Breast epithelium (tissue), 4 donors: ENCODE results near the gene CAB39. TPM values are rescaled to one million over a fixed set of nuclear protein-coding genes. Genes with fewer than 3 reads are reported as not detected.

ENCODE experiments used
- DNase-seq, 2 donors: peaks; one replicate each; pipeline ENCODE4 v3.0.0-alpha.2; 2019; ENCODE audit warnings: low spot score in 2 of 2
- H3K27ac ChIP-seq, 2 donors: fragments of 200-600 bp; sonication (generic) in 1 of 2; one replicate each; pipeline ENCODE4 v1.5.1; 2016 to 2019; ENCODE audit warnings: mild to moderate bottlenecking in 1 of 2
- H3K27me3 ChIP-seq, 2 donors: fragments of 200-600 bp; sonication (generic) in 1 of 2; one replicate each; pipeline versions ENCODE4 v1.5.1 to v1.6.0; 2017 to 2019; ENCODE audit warnings: control low read depth in 1 of 2, mild to moderate bottlenecking in 1 of 2
- H3K36me3 ChIP-seq: fragments of 200-600 bp; one replicate; pipeline ENCODE4 v1.5.1; 2019
- H3K4me1 ChIP-seq, 2 donors: fragments of 200-600 bp; sonication (generic); one replicate each; pipeline ENCODE4 v1.5.1; 2016 to 2019; ENCODE audit warnings: control low read depth in 1 of 2
- H3K4me3 ChIP-seq, 3 donors: fragments of 200-600 bp; sonication (generic); 1 replicate in 2 of 3; 2 replicates in 1 of 3; pipeline ENCODE4 v1.5.1; 2016 to 2019; ENCODE audit warnings: mild to moderate bottlenecking in 3 of 3, moderate library complexity in 2 of 3
- H3K9me3 ChIP-seq, 2 donors: fragments of 200-600 bp; sonication (generic) in 1 of 2; one replicate each; pipeline ENCODE4 v1.5.1; 2016 to 2019; ENCODE audit warnings: control low read depth in 1 of 2
- POLR2A ChIP-seq: fragments of 450-650 bp; IDR thresholded peaks from one replicate; pipeline ENCODE4 v1.6.1; 2016; ENCODE audit warnings: antibody characterized with exemption, mild to moderate bottlenecking, moderate library complexity
- POLR2AphosphoS5 ChIP-seq, 3 donors: sonication (generic); formaldehyde crosslinking; IDR thresholded peaks; one replicate each; pipeline ENCODE4 v1.6.1; 2017; ENCODE audit warnings: antibody characterized with exemption in 3 of 3
- intact Hi-C: fragments of 100-400 bp; cut with DNase I; formaldehyde crosslinking; loops from one replicate; pipeline ENCODE4 v1.15.1; 2023; ENCODE audit warnings: low total_unique reads
- total RNA-seq, 3 donors: library from RNA; depleted of rRNA; stranded (reverse); fragments of >200 nt; gene quantifications; one replicate each; pipeline ENCODE4 v1.1.0, GENCODE V29; 2016
- TF ChIP-seq, protein P1 (sequence below), 3 donors: fragments of 450-650 bp; IDR thresholded peaks; one replicate each; pipeline ENCODE4 v1.5.1; 2016 to 2017; ENCODE audit warnings: antibody characterized with exemption in 3 of 3, mild to moderate bottlenecking in 3 of 3, moderate library complexity in 3 of 3

The CAB39 gene
- total RNA-seq, 3 donors from 2014 or later, result 79.0 to 85.9 (median 83.4) TPM

- peaks cover 0 to 5% of the 10 kb centered on the region in 2 donors for H3K4me1 ChIP-seq
- intact Hi-C loops, result no loop called here
These were observed 44.8 kb downstream of the CAB39 start for GRCh38 chr2:230757476-230757875.

GRCh38 chr2:230758566-230759480, 46.2 kb downstream of the CAB39 start:
- TF ChIP-seq, protein P1, sequence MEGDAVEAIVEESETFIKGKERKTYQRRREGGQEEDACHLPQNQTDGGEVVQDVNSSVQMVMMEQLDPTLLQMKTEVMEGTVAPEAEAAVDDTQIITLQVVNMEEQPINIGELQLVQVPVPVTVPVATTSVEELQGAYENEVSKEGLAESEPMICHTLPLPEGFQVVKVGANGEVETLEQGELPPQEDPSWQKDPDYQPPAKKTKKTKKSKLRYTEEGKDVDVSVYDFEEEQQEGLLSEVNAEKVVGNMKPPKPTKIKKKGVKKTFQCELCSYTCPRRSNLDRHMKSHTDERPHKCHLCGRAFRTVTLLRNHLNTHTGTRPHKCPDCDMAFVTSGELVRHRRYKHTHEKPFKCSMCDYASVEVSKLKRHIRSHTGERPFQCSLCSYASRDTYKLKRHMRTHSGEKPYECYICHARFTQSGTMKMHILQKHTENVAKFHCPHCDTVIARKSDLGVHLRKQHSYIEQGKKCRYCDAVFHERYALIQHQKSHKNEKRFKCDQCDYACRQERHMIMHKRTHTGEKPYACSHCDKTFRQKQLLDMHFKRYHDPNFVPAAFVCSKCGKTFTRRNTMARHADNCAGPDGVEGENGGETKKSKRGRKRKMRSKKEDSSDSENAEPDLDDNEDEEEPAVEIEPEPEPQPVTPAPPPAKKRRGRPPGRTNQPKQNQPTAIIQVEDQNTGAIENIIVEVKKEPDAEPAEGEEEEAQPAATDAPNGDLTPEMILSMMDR (IDR thresholded peaks at IDR 0.05), result no peak
- TF ChIP-seq POLR2AphosphoS5 (IDR thresholded peaks at IDR 0.05) (no peak), POLR2A (no peak)
- intact Hi-C loops, result no loop called here
- peak overlapping the region; percentile 64 to 75 for H3K27ac ChIP-seq
- no peaks in the 10 kb centered on the region for H3K27me3 ChIP-seq
- no peak for DNase-seq
- no peak overlapping the region for H3K4me3 ChIP-seq
- H3K4me1 ChIP-seq, result peaks cover 0 to 5% of the 10 kb centered on the region in 2 donors
- no peaks in the 10 kb centered on the region for H3K36me3 ChIP-seq
- H3K9me3 ChIP-seq, result no peaks in the 10 kb centered on the region

More at GRCh38 chr2:230757476-230757875, 44.8 kb downstream of the CAB39 start:
- no peak for DNase-seq
- peak overlapping the region in 1 of 2 donors; percentile 67 for H3K27ac ChIP-seq
- no peak overlapping the region for H3K4me3 ChIP-seq
- H3K36me3 ChIP-seq, result no peaks in the 10 kb centered on the region
- H3K9me3 ChIP-seq, result no peaks in the 10 kb centered on the region
- TF ChIP-seq POLR2AphosphoS5 (IDR thresholded peaks at IDR 0.05) (no peak), POLR2A (no peak)
- TF ChIP-seq, protein P1 (IDR thresholded peaks at IDR 0.05), result no peak
- H3K27me3 ChIP-seq, result no peaks in the 10 kb centered on the region

GRCh38 chr2:230759481-230760167, 47.0 kb downstream of the CAB39 start:
- H3K4me3 ChIP-seq, result peak overlapping the region in 1 of 3 donors; percentile 20
- H3K9me3 ChIP-seq, result no peaks in the 10 kb centered on the region
- TF ChIP-seq POLR2AphosphoS5 (IDR thresholded peaks at IDR 0.05) (no peak), POLR2A (no peak)
- TF ChIP-seq, protein P1 (IDR thresholded peaks at IDR 0.05), result no peak
- H3K4me1 ChIP-seq, result peaks cover 0 to 5% of the 10 kb centered on the region in 2 donors
- DNase-seq, result no peak
- no peaks in the 10 kb centered on the region for H3K36me3 ChIP-seq
- intact Hi-C loops, result no loop called here
- H3K27me3 ChIP-seq, result no peaks in the 10 kb centered on the region
- peak overlapping the region; percentile 64 to 75 for H3K27ac ChIP-seq

DNA sequence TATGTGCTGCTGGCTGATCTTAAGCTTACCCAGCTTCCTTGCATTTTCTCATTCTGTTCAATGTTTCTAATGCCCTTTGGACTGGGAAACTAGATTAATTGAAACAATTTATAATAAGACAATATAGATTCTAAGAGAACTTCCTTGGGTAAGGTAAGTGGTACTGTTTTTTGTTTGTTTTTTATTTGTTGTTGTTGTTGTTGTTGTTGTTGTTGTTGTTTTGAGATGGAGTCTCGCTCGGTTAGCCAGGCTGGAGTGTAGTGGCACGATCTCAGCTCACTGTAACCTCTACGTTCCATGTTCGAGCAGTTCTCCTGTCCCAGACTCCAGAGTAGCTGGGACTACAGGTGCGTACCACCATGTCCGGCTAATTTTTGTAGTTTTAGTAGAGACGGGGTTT, 49.1 kb downstream of the CAB39 start:
- no peaks in the 10 kb centered on the region for H3K27me3 ChIP-seq
- no peaks in the 10 kb centered on the region for H3K36me3 ChIP-seq
- peaks cover 0 to 5% of the 10 kb centered on the region in 2 donors for H3K4me1 ChIP-seq
- TF ChIP-seq, protein P1 (IDR thresholded peaks at IDR 0.05), result no peak
- no peak for TF ChIP-seq POLR2AphosphoS5 (IDR thresholded peaks at IDR 0.05)
- TF ChIP-seq POLR2A, result no peak
- H3K9me3 ChIP-seq, result no peaks in the 10 kb centered on the region
- no peak for DNase-seq
- no peak overlapping the region for H3K4me3 ChIP-seq
- intact Hi-C loops, result no loop called here
- H3K27ac ChIP-seq, result no peak overlapping the region
